ENCODE results near the gene IRF2BPL. TPM values are rescaled to one million over a fixed set of nuclear protein-coding genes. Genes with fewer than 3 reads are reported as not detected.

Gene IRF2BPL
- 10 to 100 TPM; 32.6 to 50.4 (median 38.8) TPM for total RNA-seq
- total RNA-seq (2013) = 21.6 TPM
- total RNA-seq = 35.8 to 151 (median 82.0) reads per million in 29 experiments

DNA sequence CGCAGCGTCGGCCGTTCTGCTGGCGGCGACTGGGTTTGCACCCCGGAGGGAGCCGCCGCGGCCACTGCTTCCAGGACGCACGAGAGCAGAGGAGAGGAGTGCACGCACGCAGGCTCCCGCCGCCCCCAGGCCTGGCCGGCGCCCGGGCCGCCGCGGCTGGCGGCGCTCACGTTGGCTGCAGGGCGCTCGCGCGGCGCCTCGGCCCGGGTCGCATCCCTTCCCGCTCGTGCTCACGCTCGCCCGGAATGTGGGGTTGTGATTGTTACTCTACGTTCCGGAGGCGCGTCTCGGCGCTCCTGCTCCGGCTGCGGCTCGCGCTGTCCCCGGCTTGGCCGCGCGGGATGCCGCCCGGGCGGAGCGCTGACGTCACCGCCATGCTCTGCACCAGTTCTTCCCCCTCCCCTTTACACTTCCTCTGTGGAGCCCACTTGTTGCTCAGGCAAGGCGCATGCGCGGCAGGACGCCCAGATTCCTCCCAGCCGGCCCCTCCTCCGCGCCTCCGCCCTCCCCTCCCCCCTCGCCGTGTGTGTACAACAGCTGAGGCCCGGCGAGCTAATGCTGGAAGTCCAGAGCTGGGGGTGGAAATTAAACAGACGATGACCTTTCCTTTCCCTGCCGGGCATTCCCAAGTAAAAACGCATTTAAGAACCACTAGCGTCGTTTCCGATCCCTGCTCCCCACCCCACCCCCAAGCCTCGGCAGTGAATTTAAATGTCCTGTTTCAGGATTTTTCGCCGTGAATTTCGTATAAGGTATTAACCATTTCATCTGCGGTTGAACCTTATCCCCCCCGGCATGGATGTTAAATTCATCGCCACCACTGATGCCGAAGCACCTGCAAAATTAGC lies at the start of gene IRF2BPL:
IRF2BPL (minus strand) TSS at position 325 of the 848 bp plus-strand sequence. CDS start 916 bp downstream, outside the sequence.
- POLR2A ChIA-PET = interaction anchor here (0.6 to 3.0 kb wide), 18 partner anchors 9 to 1486 kb away, joined by 3 to 41 read pairs (median 4); no protein-coding TSS in a partner anchor

DNA sequence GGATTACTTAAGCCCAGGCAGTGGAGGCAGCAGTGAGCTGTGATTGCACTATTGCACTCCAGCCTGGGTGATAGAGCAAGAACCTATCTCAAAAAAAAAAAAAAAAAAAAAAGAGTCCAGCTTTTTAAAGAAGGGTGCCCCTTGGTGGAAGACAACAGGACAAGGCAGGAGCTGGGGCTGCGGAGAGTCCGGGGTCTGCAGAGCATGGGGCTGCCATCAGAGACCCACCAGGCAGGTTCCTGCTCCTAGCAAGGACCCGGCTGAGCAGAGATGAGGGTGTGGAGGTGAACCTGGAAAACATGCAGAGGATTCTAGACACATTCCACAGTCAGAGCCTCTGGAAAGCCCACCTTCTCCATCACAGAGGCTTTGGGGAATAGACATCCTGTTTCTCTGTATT lies 48.5 kb upstream of the IRF2BPL start:
- WGBS (ENCODE audit: insufficient coverage) = no CpG with 5 or more reads among the region's 3 CpGs

More for the DNA sequence above, at the start of gene IRF2BPL:
- CTCF ChIA-PET = interaction anchor here (0.6 to 4.0 kb wide), 14 partner anchors 11 to 880 kb away, joined by 3 to 31 read pairs (median 5); partner anchors contain the start of gene CIPC (in 1 of the 2)
- Mint-ChIP-seq H3K27me3 (no peaks in the 10 kb centered on the region), H3K27ac (peak within 1 kb of the TSS; percentile 94 to 97), H3K36me3 (peaks cover 7% of the 10 kb centered on the region), H3K4me3 (peak within 1 kb of the TSS; percentile 88 to 99 (median 91)), H3K9me3 (no peaks in the 10 kb centered on the region), H3K4me1 (peaks cover 62 to 73% (median 67%) of the 10 kb centered on the region in 3 donors)
- H3K4me1 ChIP-seq (ENCODE audit: control insufficient read depth in 1 of 2, extremely low read depth in 1 of 2, insufficient read depth in 2 of 2, low read length in 2 of 2) = peaks cover 46 to 81% of the 10 kb centered on the region in 2 experiments
- H3K36me3 ChIP-seq (ENCODE audit: control insufficient read depth in 2 of 2, extremely low read depth in 1 of 2, insufficient read depth in 1 of 2, low read length in 1 of 2) = peaks cover 9 to 12% of the 10 kb centered on the region in 2 donors
- peak within 1 kb of the TSS; percentile 98 for H3K27ac ChIP-seq (ENCODE audit: low read length)
- no peaks in the 10 kb centered on the region for H3K27me3 ChIP-seq (replicated peaks in 1 of 2; ENCODE audit: control insufficient read depth in 2 of 2, extremely low read depth in 1 of 2, insufficient read depth in 2 of 2, low read length in 1 of 2)
- peak within 1 kb of the TSS; percentile 85 to 95 for H3K4me3 ChIP-seq (ENCODE audit: control insufficient read depth in 1 of 2, extremely low read depth in 1 of 2, low read length in 1 of 2)
- DNase-seq (peak; percentile 89 to 98 (median 93)), ATAC-seq (replicated peaks in 1 of 4) (peak; percentile 72 to 77 (median 74))
- 1% methylated on average over 63 of the region's 84 CpGs for WGBS (ENCODE audit: insufficient coverage)
- no peaks in the 10 kb centered on the region for H3K9me3 ChIP-seq

DNA sequence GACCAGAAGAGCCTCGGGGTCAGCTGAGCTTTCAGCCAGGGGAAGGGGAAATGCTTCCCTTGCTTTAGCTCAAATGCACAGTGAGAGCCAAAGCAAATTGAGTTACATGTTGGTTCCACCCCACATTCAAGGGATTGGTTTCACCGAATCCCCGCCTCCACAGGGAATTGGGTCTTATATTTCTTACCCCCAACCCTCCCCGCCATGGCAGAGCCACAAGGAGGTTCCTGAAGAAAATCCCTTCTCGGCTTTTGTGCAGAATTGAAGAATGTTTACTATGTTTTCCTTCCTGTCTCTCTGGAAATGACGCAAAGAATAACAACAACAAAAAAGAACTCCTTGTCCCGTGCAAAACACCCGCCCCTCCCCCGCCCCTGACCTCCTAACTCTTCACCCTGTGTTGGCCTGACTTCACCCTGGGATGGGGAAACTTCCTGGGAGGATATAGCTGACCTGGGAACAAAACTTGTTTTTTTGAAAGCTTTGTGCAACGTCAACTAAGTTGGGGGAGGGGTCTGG lies 47.7 kb upstream of the IRF2BPL start:
- Mint-ChIP-seq H3K36me3 (peaks cover 2% of the 10 kb centered on the region), H3K27ac (no peak overlapping the region), H3K4me1 (no peaks in the 10 kb centered on the region), H3K9me3 (peaks cover 0 to 8% (median 2%) of the 10 kb centered on the region in 3 donors), H3K27me3 (peaks cover 0 to 2% of the 10 kb centered on the region in 2 donors), H3K4me3 (no peak overlapping the region)
- H3K9me3 ChIP-seq = no peaks in the 10 kb centered on the region
- no peaks in the 10 kb centered on the region for H3K27me3 ChIP-seq (replicated peaks in 1 of 2; ENCODE audit: control insufficient read depth in 2 of 2, extremely low read depth in 1 of 2, insufficient read depth in 2 of 2, low read length in 1 of 2)
- DNase-seq = no peak
- no peak for ATAC-seq (replicated peaks in 1 of 4)
- ChIA-PET CTCF (interaction anchor here (0.6 to 0.7 kb wide), 4 partner anchors 28 to 558 kb away, joined by 3 to 5 read pairs (median 4); no protein-coding TSS in a partner anchor), POLR2A (interaction anchor here (0.5 to 0.7 kb wide), 2 partner anchors 26 to 96 kb away, joined by 3 to 9 read pairs; no protein-coding TSS in a partner anchor)
- WGBS (ENCODE audit: insufficient coverage) = 77% methylated on average over 4 of the region's 10 CpGs
- no peak overlapping the region for H3K4me3 ChIP-seq (ENCODE audit: control insufficient read depth in 1 of 2, extremely low read depth in 1 of 2, low read length in 1 of 2)
- no peaks in the 10 kb centered on the region for H3K4me1 ChIP-seq (ENCODE audit: control insufficient read depth in 1 of 2, extremely low read depth in 1 of 2, insufficient read depth in 2 of 2, low read length in 2 of 2)
- H3K36me3 ChIP-seq (ENCODE audit: control insufficient read depth in 2 of 2, extremely low read depth in 1 of 2, insufficient read depth in 1 of 2, low read length in 1 of 2) = no peaks in the 10 kb centered on the region
- no peak overlapping the region for H3K27ac ChIP-seq (ENCODE audit: low read length)

More for the DNA sequence above, 48.5 kb upstream of the IRF2BPL start:
- H3K9me3 Mint-ChIP-seq = peaks cover 0 to 8% (median 2%) of the 10 kb centered on the region in 3 donors
- no peaks in the 10 kb centered on the region for H3K4me1 Mint-ChIP-seq
- POLR2A ChIA-PET = interaction anchor here (0.6 kb wide), 2 partner anchors 356 to 1934 kb away, joined by 3 to 13 read pairs; no protein-coding TSS in a partner anchor
- Histone ChIP-seq H3K27me3 (replicated peaks in 1 of 2; ENCODE audit: control insufficient read depth in 2 of 2, extremely low read depth in 1 of 2, insufficient read depth in 2 of 2, low read length in 1 of 2) (no peaks in the 10 kb centered on the region), H3K9me3 (no peaks in the 10 kb centered on the region), H3K4me3 (ENCODE audit: control insufficient read depth in 1 of 2, extremely low read depth in 1 of 2, low read length in 1 of 2) (no peak overlapping the region), H3K27ac (ENCODE audit: low read length) (no peak overlapping the region), H3K36me3 (ENCODE audit: control insufficient read depth in 2 of 2, extremely low read depth in 1 of 2, insufficient read depth in 1 of 2, low read length in 1 of 2) (no peaks in the 10 kb centered on the region), H3K4me1 (ENCODE audit: control insufficient read depth in 1 of 2, extremely low read depth in 1 of 2, insufficient read depth in 2 of 2, low read length in 2 of 2) (no peaks in the 10 kb centered on the region)
- no peak overlapping the region for H3K27ac Mint-ChIP-seq
- CTCF ChIA-PET = interaction anchor here in 1 of 2 donors (0.5 kb wide), 1 partner anchor 239 kb away, joined by 3 read pairs; no protein-coding TSS in a partner anchor
- peaks cover 0 to 2% of the 10 kb centered on the region in 2 donors for H3K27me3 Mint-ChIP-seq
- ATAC-seq (replicated peaks in 1 of 4) (no peak), DNase-seq (no peak)
- peaks cover 2% of the 10 kb centered on the region for H3K36me3 Mint-ChIP-seq
- no peak overlapping the region for H3K4me3 Mint-ChIP-seq

DNA sequence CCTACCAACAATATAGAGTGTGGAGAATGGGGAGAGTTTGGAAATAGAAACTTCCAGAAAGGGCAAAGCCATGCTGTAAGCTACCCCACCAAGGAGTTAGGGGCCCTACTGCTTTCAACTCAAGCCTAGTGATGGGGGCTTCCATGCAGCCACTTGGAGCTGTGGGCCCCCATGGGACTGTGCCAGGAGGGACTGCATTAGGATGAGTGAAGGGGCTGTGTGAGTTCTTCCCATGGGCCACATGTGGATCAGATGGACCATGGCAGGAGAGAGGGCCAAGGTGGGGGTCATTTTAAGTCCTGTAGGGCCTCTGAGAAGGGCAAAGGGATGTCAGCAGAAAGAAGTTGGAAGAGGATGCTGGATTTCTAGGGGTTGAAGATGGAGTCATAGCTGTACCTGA lies 46.5 kb upstream of the IRF2BPL start:
- CTCF ChIA-PET = interaction anchor here (0.5 to 1.4 kb wide), 2 partner anchors 16 to 200 kb away, joined by 3 to 4 read pairs; no protein-coding TSS in a partner anchor
- H3K27ac Mint-ChIP-seq = no peak overlapping the region
- Histone ChIP-seq H3K9me3 (no peaks in the 10 kb centered on the region), H3K36me3 (ENCODE audit: control insufficient read depth in 2 of 2, extremely low read depth in 1 of 2, insufficient read depth in 1 of 2, low read length in 1 of 2) (no peaks in the 10 kb centered on the region), H3K4me3 (ENCODE audit: control insufficient read depth in 1 of 2, extremely low read depth in 1 of 2, low read length in 1 of 2) (no peak overlapping the region), H3K27me3 (replicated peaks in 1 of 2; ENCODE audit: control insufficient read depth in 2 of 2, extremely low read depth in 1 of 2, insufficient read depth in 2 of 2, low read length in 1 of 2) (peaks cover 0 to 6% of the 10 kb centered on the region in 2 experiments), H3K27ac (ENCODE audit: low read length) (no peak overlapping the region), H3K4me1 (ENCODE audit: control insufficient read depth in 1 of 2, extremely low read depth in 1 of 2, insufficient read depth in 2 of 2, low read length in 2 of 2) (no peaks in the 10 kb centered on the region)
- no peaks in the 10 kb centered on the region for H3K36me3 Mint-ChIP-seq
- no peak overlapping the region for H3K4me3 Mint-ChIP-seq
- ATAC-seq (replicated peaks in 1 of 4) = no peak
- H3K9me3 Mint-ChIP-seq = peaks cover 0 to 5% (median 0%) of the 10 kb centered on the region in 3 donors
- peaks cover 4% of the 10 kb centered on the region in 2 donors for H3K27me3 Mint-ChIP-seq
- POLR2A ChIA-PET = no interaction called here
- H3K4me1 Mint-ChIP-seq = no peaks in the 10 kb centered on the region
- no peak for DNase-seq

DNA sequence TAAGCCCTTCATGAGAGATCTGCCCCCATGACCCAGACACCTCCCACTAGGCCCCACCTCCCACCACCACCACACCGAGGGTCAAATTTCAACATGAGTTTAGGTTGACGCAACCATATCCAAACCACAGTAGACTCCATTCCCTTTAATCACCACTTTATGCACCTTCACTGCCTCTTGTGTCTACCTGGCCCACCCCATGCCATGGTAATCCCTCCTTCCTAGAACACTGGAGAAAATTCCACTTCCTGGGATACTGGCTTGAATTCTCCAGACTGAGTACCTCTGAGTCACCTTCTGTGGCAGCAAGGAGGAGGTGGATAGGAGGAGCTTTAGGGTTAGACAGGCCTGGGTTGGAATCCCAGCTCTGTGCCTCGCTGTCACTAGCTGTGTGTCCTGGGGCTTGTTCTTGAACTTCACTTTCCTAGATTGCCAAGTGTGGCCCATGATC lies 43.5 kb upstream of the IRF2BPL start:
- ATAC-seq (replicated peaks in 1 of 4) (no peak), DNase-seq (no peak)
- Mint-ChIP-seq H3K9me3 (no peaks in the 10 kb centered on the region), H3K4me3 (no peak overlapping the region), H3K27me3 (peaks cover 4 to 16% of the 10 kb centered on the region in 2 donors), H3K4me1 (peaks cover 0 to 2% (median 2%) of the 10 kb centered on the region in 3 donors), H3K27ac (no peak overlapping the region), H3K36me3 (no peaks in the 10 kb centered on the region)
- H3K27me3 ChIP-seq (replicated peaks in 1 of 2; ENCODE audit: control insufficient read depth in 2 of 2, extremely low read depth in 1 of 2, insufficient read depth in 2 of 2, low read length in 1 of 2) = peaks cover 0 to 12% of the 10 kb centered on the region in 2 experiments
- no peaks in the 10 kb centered on the region for H3K36me3 ChIP-seq (ENCODE audit: control insufficient read depth in 2 of 2, extremely low read depth in 1 of 2, insufficient read depth in 1 of 2, low read length in 1 of 2)
- ChIA-PET POLR2A (no interaction called here), CTCF (interaction anchor here (0.7 to 7.9 kb wide), 9 partner anchors 11 to 1001 kb away, joined by 3 to 99 read pairs (median 18); no protein-coding TSS in a partner anchor)
- H3K27ac ChIP-seq (ENCODE audit: low read length) = no peak overlapping the region
- H3K4me3 ChIP-seq (ENCODE audit: control insufficient read depth in 1 of 2, extremely low read depth in 1 of 2, low read length in 1 of 2) = no peak overlapping the region
- no peaks in the 10 kb centered on the region for H3K9me3 ChIP-seq
- 73% methylated on average over 2 of the region's 3 CpGs for WGBS (ENCODE audit: insufficient coverage)
- peaks cover 0 to 5% of the 10 kb centered on the region in 2 experiments for H3K4me1 ChIP-seq (ENCODE audit: control insufficient read depth in 1 of 2, extremely low read depth in 1 of 2, insufficient read depth in 2 of 2, low read length in 2 of 2)

DNA sequence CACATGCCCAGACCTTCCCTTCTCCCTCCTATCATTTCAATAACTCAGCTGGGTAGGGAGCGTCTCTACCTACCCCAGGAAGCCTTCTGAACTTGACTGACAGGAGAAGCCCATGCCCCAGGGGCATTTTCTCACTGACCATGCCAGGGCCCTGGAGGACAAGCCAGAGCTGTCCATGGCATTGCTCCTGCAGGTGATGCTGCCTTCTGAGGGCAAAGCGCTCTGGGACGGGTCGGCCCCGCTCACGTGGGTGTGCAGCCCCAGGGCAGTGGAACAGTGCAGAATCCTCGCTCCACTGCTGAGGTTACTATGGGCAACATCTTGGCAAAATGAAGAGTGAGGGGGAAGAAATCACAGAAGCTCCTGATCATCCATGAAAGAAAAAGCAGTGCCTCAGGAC lies 41.0 kb upstream of the IRF2BPL start:
- no peak for ATAC-seq (replicated peaks in 1 of 4)
- WGBS (ENCODE audit: insufficient coverage) = 95% methylated on average over 7 of the region's 7 CpGs
- Histone ChIP-seq H3K27ac (ENCODE audit: low read length) (no peak overlapping the region), H3K4me1 (ENCODE audit: control insufficient read depth in 1 of 2, extremely low read depth in 1 of 2, insufficient read depth in 2 of 2, low read length in 2 of 2) (peaks cover 0 to 5% of the 10 kb centered on the region in 2 experiments), H3K36me3 (ENCODE audit: control insufficient read depth in 2 of 2, extremely low read depth in 1 of 2, insufficient read depth in 1 of 2, low read length in 1 of 2) (no peaks in the 10 kb centered on the region), H3K27me3 (replicated peaks in 1 of 2; ENCODE audit: control insufficient read depth in 2 of 2, extremely low read depth in 1 of 2, insufficient read depth in 2 of 2, low read length in 1 of 2) (peaks cover 0 to 17% of the 10 kb centered on the region in 2 experiments), H3K9me3 (no peaks in the 10 kb centered on the region), H3K4me3 (ENCODE audit: control insufficient read depth in 1 of 2, extremely low read depth in 1 of 2, low read length in 1 of 2) (no peak overlapping the region)
- Mint-ChIP-seq H3K27me3 (peaks cover 4 to 13% of the 10 kb centered on the region in 2 donors), H3K4me1 (peaks cover 0 to 2% (median 2%) of the 10 kb centered on the region in 3 donors), H3K36me3 (no peaks in the 10 kb centered on the region), H3K9me3 (no peaks in the 10 kb centered on the region), H3K4me3 (no peak overlapping the region), H3K27ac (no peak overlapping the region)
- POLR2A ChIA-PET = no interaction called here
- CTCF ChIA-PET = interaction anchor here (0.5 to 7.9 kb wide), 20 partner anchors 9 to 358 kb away, joined by 3 to 99 read pairs (median 8); no protein-coding TSS in a partner anchor
- no peak for DNase-seq

Measured in T-cell (primary cell).